ENCODE data around the gene P2RX4. TPM values are rescaled to one million over a fixed set of nuclear protein-coding genes. Genes with fewer than 3 reads are reported as not detected.

Gene P2RX4
- total and polyA plus RNA-seq, 4 experiments from 2014 or later = 35.4 to 66.0 (median 52.7) TPM

- Histone ChIP-seq H3K36me3 (ENCODE audit: insufficient read depth, low read length) (peaks cover 5% of the 10 kb centered on the region), H3K27ac (ENCODE audit: low read depth, low read length) (peak overlapping the region; percentile 76), H3K4me1 (ENCODE audit: insufficient read depth, low read length) (peaks cover 38% of the 10 kb centered on the region), H3K27me3 (ENCODE audit: insufficient read depth, low read length) (no peaks in the 10 kb centered on the region), H3K9me3 (ENCODE audit: control insufficient read depth in 1 of 2, low read length in 2 of 2) (no peaks in the 10 kb centered on the region), H3K4me3 (ENCODE audit: low read length in 2 of 2) (peak overlapping the region; percentile 47 to 54)
- H3K9me3 Mint-ChIP-seq = peaks cover 0 to 4% (median 0%) of the 10 kb centered on the region in 8 donors
- peaks cover 26 to 55% (median 38%) of the 10 kb centered on the region in 4 donors for H3K4me1 Mint-ChIP-seq
- intact Hi-C loops (cut with micrococcal nuclease) = loop anchor here (1.0 kb wide), 3 partner anchors 16 to 56 kb away; partner anchors contain the start of genes CAMKK2 and P2RX4
- peak overlapping the region; percentile 95 to 100 (median 99) for H3K27ac Mint-ChIP-seq
- H3K4me3 Mint-ChIP-seq = peak overlapping the region; percentile 82 to 92 (median 90)
- H3K36me3 Mint-ChIP-seq = peaks cover 14 to 21% of the 10 kb centered on the region in 2 donors
- CTCF ChIA-PET (ENCODE audit: partially characterized antibody) = interaction anchor here (3.8 to 4.1 kb wide), 2 partner anchors 11 to 16 kb away, joined by 26 to 57 read pairs; no protein-coding TSS in a partner anchor
- peak; percentile 94 to 98 (median 95) for DNase-seq
- POLR2A ChIA-PET (ENCODE audit: partially characterized antibody) = interaction anchor here (0.7 to 5.2 kb wide), 11 partner anchors 9 to 160 kb away, joined by 3 to 89 read pairs (median 4); partner anchors contain the start of genes ANAPC5, CAMKK2, P2RX7 and RNF34
- H3K27me3 Mint-ChIP-seq = no peaks in the 10 kb centered on the region
Observed at GRCh38 chr12:121240484-121241101, 30.7 kb downstream of the P2RX4 start.

- peaks cover 0 to 4% (median 0%) of the 10 kb centered on the region in 8 donors for H3K9me3 Mint-ChIP-seq
- peaks cover 8 to 14% of the 10 kb centered on the region in 2 donors for H3K36me3 Mint-ChIP-seq
- H3K4me3 Mint-ChIP-seq = peak overlapping the region; percentile 82 to 92 (median 90)
- Histone ChIP-seq H3K36me3 (ENCODE audit: insufficient read depth, low read length) (no peaks in the 10 kb centered on the region), H3K9me3 (ENCODE audit: control insufficient read depth in 1 of 2, low read length in 2 of 2) (no peaks in the 10 kb centered on the region), H3K27me3 (ENCODE audit: insufficient read depth, low read length) (no peaks in the 10 kb centered on the region), H3K4me3 (ENCODE audit: low read length in 2 of 2) (peak overlapping the region; percentile 47 to 54), H3K4me1 (ENCODE audit: insufficient read depth, low read length) (peaks cover 38% of the 10 kb centered on the region), H3K27ac (ENCODE audit: low read depth, low read length) (peak overlapping the region; percentile 76)
- peak overlapping the region; percentile 95 to 100 (median 99) for H3K27ac Mint-ChIP-seq
- ChIA-PET CTCF (ENCODE audit: partially characterized antibody) (interaction anchor here (3.8 kb wide), 1 partner anchor 12 kb away, joined by 57 read pairs; no protein-coding TSS in a partner anchor), POLR2A (ENCODE audit: partially characterized antibody) (interaction anchor here (0.5 to 5.2 kb wide), 8 partner anchors 8 to 159 kb away, joined by 3 to 89 read pairs (median 4); partner anchors contain the start of genes CAMKK2 and RNF34)
- H3K4me1 Mint-ChIP-seq = peaks cover 26 to 55% (median 38%) of the 10 kb centered on the region in 4 donors
- peak in 1 of 5 donors; percentile 48 for DNase-seq
- intact Hi-C loops (cut with micrococcal nuclease) = no loop called here
- H3K27me3 Mint-ChIP-seq = no peaks in the 10 kb centered on the region
Observed at GRCh38 chr12:121241156-121241970, 31.4 kb downstream of the P2RX4 start.

- Mint-ChIP-seq H3K27ac (peak overlapping the region in 1 of 7 donors; percentile 36), H3K36me3 (peaks cover 13 to 18% of the 10 kb centered on the region in 2 donors), H3K27me3 (no peaks in the 10 kb centered on the region), H3K9me3 (peaks cover 0 to 4% (median 0%) of the 10 kb centered on the region in 8 donors), H3K4me3 (no peak overlapping the region), H3K4me1 (peaks cover 16 to 30% (median 23%) of the 10 kb centered on the region in 4 donors)
- intact Hi-C loops (cut with micrococcal nuclease) = no loop called here
- CTCF ChIA-PET (ENCODE audit: partially characterized antibody) = no interaction called here
- POLR2A ChIA-PET (ENCODE audit: partially characterized antibody) = no interaction called here
- Histone ChIP-seq H3K27ac (ENCODE audit: low read depth, low read length) (no peak overlapping the region), H3K4me1 (ENCODE audit: insufficient read depth, low read length) (peaks cover 20% of the 10 kb centered on the region), H3K27me3 (ENCODE audit: insufficient read depth, low read length) (no peaks in the 10 kb centered on the region), H3K4me3 (ENCODE audit: low read length in 2 of 2) (no peak overlapping the region), H3K36me3 (ENCODE audit: insufficient read depth, low read length) (peaks cover 11% of the 10 kb centered on the region), H3K9me3 (ENCODE audit: control insufficient read depth in 1 of 2, low read length in 2 of 2) (no peaks in the 10 kb centered on the region)
- no peak for DNase-seq
Observed at GRCh38 chr12:121245031-121245430, 35.1 kb downstream of the P2RX4 start.

- Histone ChIP-seq H3K36me3 (ENCODE audit: insufficient read depth, low read length) (peaks cover 11% of the 10 kb centered on the region), H3K9me3 (ENCODE audit: control insufficient read depth in 1 of 2, low read length in 2 of 2) (no peaks in the 10 kb centered on the region), H3K27me3 (ENCODE audit: insufficient read depth, low read length) (no peaks in the 10 kb centered on the region), H3K4me3 (ENCODE audit: low read length in 2 of 2) (no peak overlapping the region), H3K27ac (ENCODE audit: low read depth, low read length) (no peak overlapping the region), H3K4me1 (ENCODE audit: insufficient read depth, low read length) (peaks cover 12% of the 10 kb centered on the region)
- Mint-ChIP-seq H3K27me3 (no peaks in the 10 kb centered on the region), H3K9me3 (peaks cover 0 to under 1% (median 0%) of the 10 kb centered on the region in 8 donors), H3K36me3 (peaks cover 20 to 21% of the 10 kb centered on the region in 2 donors), H3K27ac (peak overlapping the region in 1 of 7 donors; percentile 48), H3K4me3 (no peak overlapping the region), H3K4me1 (peaks cover 8 to 20% (median 14%) of the 10 kb centered on the region in 4 donors)
- CTCF ChIA-PET (ENCODE audit: partially characterized antibody) = no interaction called here
- POLR2A ChIA-PET (ENCODE audit: partially characterized antibody) = no interaction called here
- intact Hi-C loops (cut with micrococcal nuclease) = no loop called here
- DNase-seq = no peak
Observed at GRCh38 chr12:121245951-121246350, 36.0 kb downstream of the P2RX4 start.

- H3K4me3 Mint-ChIP-seq = peak overlapping the region in 1 of 8 donors; percentile 17
- no peak overlapping the region for H3K27ac ChIP-seq (ENCODE audit: low read depth, low read length)
Observed at GRCh38 chr12:121246893-121247557, 37.1 kb downstream of the P2RX4 start.

GRCh38 chr12:121248622-121249021, 38.7 kb downstream of the P2RX4 start:
- H3K4me3 ChIP-seq (ENCODE audit: low read length in 2 of 2) = no peak overlapping the region
- intact Hi-C loops (cut with micrococcal nuclease) = no loop called here
- Mint-ChIP-seq H3K36me3 (peaks cover 32 to 39% of the 10 kb centered on the region in 2 donors), H3K27me3 (no peaks in the 10 kb centered on the region), H3K4me1 (peaks cover 0 to 10% (median under 1%) of the 10 kb centered on the region in 4 donors), H3K27ac (peak overlapping the region in 1 of 7 donors; percentile 32), H3K9me3 (no peaks in the 10 kb centered on the region), H3K4me3 (no peak overlapping the region)
- ChIA-PET POLR2A (ENCODE audit: partially characterized antibody) (interaction anchor here (0.9 to 1.1 kb wide), 2 partner anchors 8 to 9 kb away, joined by 3 read pairs; no protein-coding TSS in a partner anchor), CTCF (ENCODE audit: partially characterized antibody) (no interaction called here)
- no peaks in the 10 kb centered on the region for H3K4me1 ChIP-seq (ENCODE audit: insufficient read depth, low read length)
- H3K9me3 ChIP-seq (ENCODE audit: control insufficient read depth in 1 of 2, low read length in 2 of 2) = no peaks in the 10 kb centered on the region
- H3K27me3 ChIP-seq (ENCODE audit: insufficient read depth, low read length) = no peaks in the 10 kb centered on the region
- H3K27ac ChIP-seq (ENCODE audit: low read depth, low read length) = no peak overlapping the region
- DNase-seq = no peak
- H3K36me3 ChIP-seq (ENCODE audit: insufficient read depth, low read length) = peaks cover 20% of the 10 kb centered on the region

More at GRCh38 chr12:121246893-121247557, 37.1 kb downstream of the P2RX4 start:
- ChIA-PET CTCF (ENCODE audit: partially characterized antibody) (no interaction called here), POLR2A (ENCODE audit: partially characterized antibody) (no interaction called here)
- peaks cover 11% of the 10 kb centered on the region for H3K36me3 ChIP-seq (ENCODE audit: insufficient read depth, low read length)
- Mint-ChIP-seq H3K27me3 (no peaks in the 10 kb centered on the region), H3K4me1 (peaks cover 2 to 10% (median 6%) of the 10 kb centered on the region in 4 donors), H3K9me3 (no peaks in the 10 kb centered on the region), H3K27ac (peak overlapping the region in 3 of 7 donors; percentile 31 to 59 (median 32)), H3K36me3 (peaks cover 23 to 27% of the 10 kb centered on the region in 2 donors)
- no peaks in the 10 kb centered on the region for H3K9me3 ChIP-seq (ENCODE audit: control insufficient read depth in 1 of 2, low read length in 2 of 2)
- peaks cover under 1% of the 10 kb centered on the region for H3K4me1 ChIP-seq (ENCODE audit: insufficient read depth, low read length)
- no peak overlapping the region for H3K4me3 ChIP-seq (ENCODE audit: low read length in 2 of 2)
- intact Hi-C loops (cut with micrococcal nuclease) = no loop called here
- DNase-seq = no peak
- H3K27me3 ChIP-seq (ENCODE audit: insufficient read depth, low read length) = no peaks in the 10 kb centered on the region

Data from CD4-positive, alpha-beta memory T cell (primary cell).